Liver (tissue), 9 donors: ENCODE measurements around the gene DAB1. TPM values are rescaled to one million over a fixed set of nuclear protein-coding genes. Genes with fewer than 3 reads are reported as not detected.

Experiments
- DNase-seq: peaks from one replicate; pipeline ENCODE4 v3.0.0-alpha.2; 2017; ENCODE audit warnings: low spot score
- H3K27ac ChIP-seq, 2 donors: one replicate each; pipeline ENCODE4 v1.7.0; 2013; ENCODE audit warnings: inconsistent platforms in 2 of 2, low read length in 2 of 2, control low read depth in 1 of 2, low read depth in 1 of 2, mild to moderate bottlenecking in 1 of 2
- H3K27me3 ChIP-seq, 4 donors: one replicate each; pipeline versions ENCODE4 v1.6.1 to v1.7.0; 2013; ENCODE audit warnings: low read length in 3 of 4, inconsistent platforms in 1 of 4, mild to moderate bottlenecking in 1 of 4, moderate library complexity in 1 of 4; ENCODE audit not compliant: control insufficient read depth in 4 of 4, insufficient read depth in 4 of 4
- H3K36me3 ChIP-seq, 4 donors: one replicate each; pipeline versions ENCODE4 v1.6.1 to v1.7.0; 2013; ENCODE audit warnings: low read length in 3 of 4, mild to moderate bottlenecking in 3 of 4, low read depth in 1 of 4, moderate library complexity in 1 of 4; ENCODE audit not compliant: control insufficient read depth in 4 of 4, insufficient read depth in 3 of 4
- H3K4me1 ChIP-seq, 4 donors: one replicate each; pipeline versions ENCODE4 v1.6.1 to v1.7.0; 2013; ENCODE audit warnings: low read length in 3 of 4, mild to moderate bottlenecking in 3 of 4, moderate library complexity in 1 of 4; ENCODE audit not compliant: control insufficient read depth in 4 of 4, insufficient read depth in 4 of 4
- H3K4me3 ChIP-seq, 3 donors: one replicate each; pipeline versions ENCODE4 v1.6.1 to v1.7.0; 2013; ENCODE audit warnings: low read length in 3 of 3, control low read depth in 1 of 3, low read depth in 1 of 3, mild to moderate bottlenecking in 1 of 3
- H3K9ac ChIP-seq, 2 donors: one replicate each; pipeline ENCODE4 v1.7.0; 2013; ENCODE audit warnings: low read length in 2 of 2, mild to moderate bottlenecking in 2 of 2, moderate library complexity in 2 of 2, control low read depth in 1 of 2, low read depth in 1 of 2
- H3K9me3 ChIP-seq, 4 donors: one replicate each; pipeline versions ENCODE4 v1.6.1 to v1.7.0; 2013; ENCODE audit warnings: low read length in 3 of 4; ENCODE audit not compliant: control insufficient read depth in 4 of 4
- ATF3 ChIP-seq: IDR thresholded peaks from 2 replicates; pipeline ENCODE4 v1.6.1; 2016; ENCODE audit warnings: antibody characterized with exemption
- CTCF ChIP-seq: fragments of 150-350 bp; IDR thresholded peaks from 2 replicates; pipeline ENCODE4 v1.5.1; 2017; ENCODE audit warnings: improper control_type of control experiment, low read depth, low read length; ENCODE audit not compliant: missing input control
- EGR1 ChIP-seq, 2 donors: IDR thresholded peaks; 2 replicates each; pipeline ENCODE4 v1.6.1; 2016 to 2018; ENCODE audit warnings: antibody characterized with exemption in 2 of 2, low read depth in 2 of 2
- FOXA1 ChIP-seq: IDR thresholded peaks from 2 replicates; pipeline ENCODE4 v1.6.1; 2016; ENCODE audit warnings: antibody characterized with exemption
- FOXA2 ChIP-seq: IDR thresholded peaks from 2 replicates; pipeline ENCODE4 v1.6.1; 2016; ENCODE audit warnings: antibody characterized with exemption
- GABPA ChIP-seq, 2 donors: IDR thresholded peaks in 1 of 2; conservative IDR thresholded peaks in 1 of 2; 2 replicates each; pipeline ENCODE4 v1.6.1; 2016; ENCODE audit warnings: antibody characterized with exemption in 2 of 2, mild to moderate bottlenecking in 1 of 2, moderate library complexity in 1 of 2
- JUND ChIP-seq, 2 donors: IDR thresholded peaks; 2 replicates each; pipeline ENCODE4 v1.6.1; 2016; ENCODE audit warnings: antibody characterized with exemption in 2 of 2
- MAX ChIP-seq: IDR thresholded peaks from 2 replicates; pipeline ENCODE4 v1.6.1; 2016; ENCODE audit warnings: antibody characterized with exemption
- NR2F2 ChIP-seq: IDR thresholded peaks from 2 replicates; pipeline ENCODE4 v1.6.1; 2016; ENCODE audit warnings: antibody characterized with exemption
- RAD21 ChIP-seq, 2 donors: IDR thresholded peaks; 2 replicates each; pipeline ENCODE4 v1.6.1; 2016; ENCODE audit warnings: antibody characterized with exemption in 2 of 2, mild to moderate bottlenecking in 2 of 2
- REST ChIP-seq: IDR thresholded peaks from 2 replicates; pipeline ENCODE4 v1.6.1; 2016; ENCODE audit warnings: antibody characterized with exemption, mild to moderate bottlenecking
- RXRA ChIP-seq, 2 donors: IDR thresholded peaks; 2 replicates each; pipeline ENCODE4 v1.6.1; 2017 to 2018; ENCODE audit warnings: antibody characterized with exemption in 2 of 2, mild to moderate bottlenecking in 1 of 2
- SP1 ChIP-seq: IDR thresholded peaks from 2 replicates; pipeline ENCODE4 v1.6.1; 2018; ENCODE audit warnings: antibody characterized with exemption, mild to moderate bottlenecking
- TAF1 ChIP-seq: conservative IDR thresholded peaks from 2 replicates; pipeline ENCODE4 v1.6.1; 2016; ENCODE audit warnings: antibody characterized with exemption, mild to moderate bottlenecking
- YY1 ChIP-seq: IDR thresholded peaks from 2 replicates; pipeline ENCODE4 v1.6.1; 2016; ENCODE audit warnings: antibody characterized with exemption, mild to moderate bottlenecking
- ZBTB33 ChIP-seq: IDR thresholded peaks from 2 replicates; pipeline ENCODE4 v1.6.1; 2016; ENCODE audit warnings: antibody characterized with exemption
- WGBS: extraction: QIAGEN DNeasy Blood & Tissue Kit; methylation state at CpG from one replicate; pipeline ENCODE4 v1.1.7; 2013; 5-methylcytosine and 5-hydroxymethylcytosine counted together
- polyA plus RNA-seq, 2 donors: library from polyadenylated mRNA; stranded (reverse) in 1 of 2; unstranded in 1 of 2; fragments of 200-250 nt in 1 of 2; fragments of >200 nt in 1 of 2; fragmentation: Nextera tagmentation in 1 of 2; extraction: Ambion mirVana in 1 of 2; gene quantifications; one replicate each; pipeline versions ENCODE4 v1.2.1 to v1.2.3, GENCODE V29; 2013 to 2015
- total RNA-seq, 2 donors: library from RNA; depleted of rRNA; stranded (reverse); fragments of >200 nt; gene quantifications; one replicate each; pipeline ENCODE4 v1.2.3, GENCODE V29; 2014
- donor health status: healthy.
- donor health status: healthy.
- donor health status: healthy.
- donor health status: healthy.
- donor health status: healthy.

The DAB1 gene
- total and polyA plus RNA-seq, 4 donors: 0.54 to 1.7 (median 1.2) TPM

- H3K9me3 ChIP-seq: no peaks in the 10 kb centered on the region
- H3K9ac ChIP-seq: no peak overlapping the region
- TF ChIP-seq REST (no peak), MAX (no peak), FOXA1 (no peak), TAF1 (no peak), RAD21 (IDR thresholded peaks at IDR 0.05) (no peak), EGR1 (IDR thresholded peaks at IDR 0.05; ENCODE audit: low read depth in 2 of 2) (no peak), ATF3 (no peak), YY1 (no peak), GABPA (IDR thresholded peaks at IDR 0.05 in 1 of 2, conservative IDR thresholded peaks at IDR 0.05 in 1 of 2) (no peak), NR2F2 (no peak), RXRA (IDR thresholded peaks at IDR 0.05) (no peak), FOXA2 (no peak), ZBTB33 (no peak), CTCF (no peak)
- H3K4me3 ChIP-seq: no peak overlapping the region
- H3K27me3 ChIP-seq: no peaks in the 10 kb centered on the region
- H3K27ac ChIP-seq: no peak overlapping the region
- no peaks in the 10 kb centered on the region for H3K36me3 ChIP-seq
- WGBS: 92% methylated on average over 2 of the region's 2 CpGs
- no peak for DNase-seq
- H3K4me1 ChIP-seq: no peaks in the 10 kb centered on the region
Measured at GRCh38 chr1:57471995-57472394, 48.1 kb upstream of the DAB1 start.

- no peaks in the 10 kb centered on the region for H3K36me3 ChIP-seq
- H3K4me3 ChIP-seq: no peak overlapping the region
- H3K27ac ChIP-seq: no peak overlapping the region
- TF ChIP-seq FOXA2 (no peak), GABPA (IDR thresholded peaks at IDR 0.05 in 1 of 2, conservative IDR thresholded peaks at IDR 0.05 in 1 of 2) (no peak), REST (no peak), YY1 (no peak), CTCF (no peak), ATF3 (no peak), EGR1 (IDR thresholded peaks at IDR 0.05; ENCODE audit: low read depth in 2 of 2) (no peak), SP1 (no peak), FOXA1 (no peak), RAD21 (IDR thresholded peaks at IDR 0.05) (no peak), JUND (IDR thresholded peaks at IDR 0.05) (no peak)
- H3K4me1 ChIP-seq: no peaks in the 10 kb centered on the region
- DNase-seq: no peak
- no peaks in the 10 kb centered on the region for H3K27me3 ChIP-seq
- WGBS: 82% methylated on average over 1 of the region's 1 CpG
- no peak overlapping the region for H3K9ac ChIP-seq
- H3K9me3 ChIP-seq: no peaks in the 10 kb centered on the region
Measured at GRCh38 chr1:57470036-57470435, 46.2 kb upstream of the DAB1 start.
